GM23338 (cell line): ENCODE data around the gene MCUB. TPM values are rescaled to one million over a fixed set of nuclear protein-coding genes. Genes with fewer than 3 reads are reported as not detected.

ENCODE experiments used
- ATAC-seq: fragments of 200-7000 bp; cut with Tn5 transposase; 3 replicates; pipeline ENCODE4 v1.9.1; 2020
- DNase-seq: peaks from one replicate; pipeline ENCODE4 v3.0.0-alpha.2; 2015; ENCODE audit warnings: low spot score
- H2AFZ ChIP-seq: fragments of 200-600 bp; sonication (generic); 2 replicates; pipeline ENCODE4 v1.8.0; 2016; ENCODE audit warnings: antibody characterized with exemption, mild to moderate bottlenecking, moderate library complexity
- H3F3A ChIP-seq: fragments of 200-600 bp; sonication (generic); replicated peaks from 2 replicates; pipeline ENCODE4 v1.8.0; 2017; ENCODE audit warnings: antibody characterized with exemption, mixed run types, low read depth
- H3K27ac ChIP-seq: fragments of 200-600 bp; sonication (generic); 2 replicates; pipeline ENCODE4 v1.6.1; 2016; ENCODE audit warnings: low read depth
- H3K27me3 ChIP-seq: fragments of 200-600 bp; sonication (generic); 2 replicates; pipeline ENCODE4 v1.8.0; 2016; ENCODE audit warnings: mild to moderate bottlenecking, mixed run types, moderate library complexity; ENCODE audit not compliant: insufficient read depth
- H3K36me3 ChIP-seq: fragments of 200-600 bp; sonication (generic); 2 replicates; pipeline ENCODE4 v1.8.0; 2016; ENCODE audit warnings: mild to moderate bottlenecking; ENCODE audit not compliant: insufficient read depth
- H3K4me1 ChIP-seq: fragments of 200-600 bp; sonication (generic); 2 replicates; pipeline ENCODE4 v1.8.0; 2016; ENCODE audit warnings: mild to moderate bottlenecking, moderate library complexity; ENCODE audit not compliant: insufficient read depth
- H3K4me2 ChIP-seq: fragments of 200-600 bp; sonication (generic); 2 replicates; pipeline ENCODE4 v1.7.1; 2017; ENCODE audit warnings: mixed run types
- H3K4me3 ChIP-seq: fragments of 200-600 bp; sonication (generic); 2 replicates; pipeline ENCODE4 v1.6.1; 2016; ENCODE audit warnings: mixed run types
- H3K79me2 ChIP-seq: fragments of 200-600 bp; sonication (generic); replicated peaks from 2 replicates; pipeline ENCODE4 v1.8.0; 2017; ENCODE audit warnings: mild to moderate bottlenecking; ENCODE audit not compliant: insufficient read depth
- H3K9me2 ChIP-seq: fragments of 200-600 bp; sonication (generic); 2 replicates; pipeline ENCODE4 v1.8.0; 2017; ENCODE audit not compliant: insufficient read depth
- H4K20me1 ChIP-seq: fragments of 200-600 bp; sonication (generic); replicated peaks from 2 replicates; pipeline ENCODE4 v1.8.0; 2017; ENCODE audit warnings: mild to moderate bottlenecking; ENCODE audit not compliant: insufficient read depth
- H3K27ac Mint-ChIP-seq: 2 replicates; pipeline ENCODE4 v1.8.0; 2020; ENCODE audit warnings: inconsistent platforms, mild to moderate bottlenecking, moderate library complexity, mixed read lengths
- H3K27me3 Mint-ChIP-seq: 3 replicates; pipeline ENCODE4 v1.8.0; 2022; ENCODE audit warnings: low read depth, mild to moderate bottlenecking, moderate library complexity, mixed read lengths, inconsistent platforms; ENCODE audit not compliant: insufficient read depth, poor library complexity
- H3K36me3 Mint-ChIP-seq: 3 replicates; pipeline ENCODE4 v1.8.0; 2021; ENCODE audit warnings: low read depth, mild to moderate bottlenecking, inconsistent platforms, moderate library complexity, mixed read lengths
- H3K4me1 Mint-ChIP-seq: 3 replicates; pipeline ENCODE4 v1.8.0; 2020; ENCODE audit warnings: mild to moderate bottlenecking, inconsistent platforms, mixed read lengths
- H3K4me3 Mint-ChIP-seq: 3 replicates; pipeline ENCODE4 v1.8.0; 2021; ENCODE audit warnings: moderate library complexity, mild to moderate bottlenecking, inconsistent platforms, mixed read lengths
- H3K9me3 Mint-ChIP-seq: 3 replicates; pipeline ENCODE4 v1.8.0; 2020; ENCODE audit warnings: moderate library complexity, mild to moderate bottlenecking, inconsistent platforms, mixed read lengths
- EZH2 ChIP-seq: fragments of 200-600 bp; sonication (generic); IDR thresholded peaks from one replicate; pipeline ENCODE4 v1.8.0; 2017; ENCODE audit warnings: antibody characterized with exemption, mild to moderate bottlenecking, low read depth; ENCODE audit not compliant: unreplicated experiment
- EZH2phosphoT487 ChIP-seq: fragments of 200-600 bp; sonication (generic); IDR thresholded peaks from one replicate; pipeline ENCODE4 v1.8.1; 2018; ENCODE audit warnings: antibody characterized with exemption; ENCODE audit not compliant: unreplicated experiment
- JUNB ChIP-seq: IDR thresholded peaks from one replicate; pipeline ENCODE4 v1.6.1; 2016; ENCODE audit warnings: antibody characterized with exemption; ENCODE audit not compliant: unreplicated experiment
- POLR2AphosphoS5 ChIP-seq: IDR thresholded peaks from 2 replicates; pipeline ENCODE4 v1.6.1; 2016; ENCODE audit warnings: antibody characterized with exemption, low read depth
- ZNF114 ChIP-seq: fragments of 250-450 bp; sonication (Bioruptor Pico); IDR thresholded peaks from 2 replicates; pipeline ENCODE4 v1.5.0; 2020; ENCODE audit warnings: mild to moderate bottlenecking, moderate library complexity
- polyA plus RNA-seq: library from polyadenylated mRNA; unstranded; fragments of >200 nt; fragmentation: Nextera tagmentation; extraction: Ambion mirVana; gene quantifications from 2 replicates; pipeline ENCODE4 v1.2.1, GENCODE V29; 2016
- total RNA-seq: library from RNA; depleted of rRNA; stranded (reverse); fragments of >200 nt; shearing (Covaris generic); gene quantifications from 2 replicates; pipeline ENCODE4 v1.2.3, GENCODE V29; 2014
- TF ChIP-seq, protein P1 (sequence below): fragments of 250-450 bp; sonication (Bioruptor Pico); IDR thresholded peaks from 2 replicates; pipeline ENCODE4 v1.5.0; 2020; ENCODE audit warnings: mild to moderate bottlenecking, moderate library complexity
- TF ChIP-seq, protein P2 (sequence below), 2 experiments: fragments of 200-600 bp in 1 of 2; sonication (generic) in 1 of 2; conservative IDR thresholded peaks; 2 replicates each; pipeline versions ENCODE4 v1.5.1 to v1.6.1; 2016 to 2017; ENCODE audit warnings: antibody characterized with exemption in 2 of 2, low read depth in 2 of 2, mild to moderate bottlenecking in 2 of 2, moderate library complexity in 1 of 2

The MCUB gene
- total and polyA plus RNA-seq, 2 experiments from 2014 or later, result 21.7 to 97.9 TPM

DNA sequence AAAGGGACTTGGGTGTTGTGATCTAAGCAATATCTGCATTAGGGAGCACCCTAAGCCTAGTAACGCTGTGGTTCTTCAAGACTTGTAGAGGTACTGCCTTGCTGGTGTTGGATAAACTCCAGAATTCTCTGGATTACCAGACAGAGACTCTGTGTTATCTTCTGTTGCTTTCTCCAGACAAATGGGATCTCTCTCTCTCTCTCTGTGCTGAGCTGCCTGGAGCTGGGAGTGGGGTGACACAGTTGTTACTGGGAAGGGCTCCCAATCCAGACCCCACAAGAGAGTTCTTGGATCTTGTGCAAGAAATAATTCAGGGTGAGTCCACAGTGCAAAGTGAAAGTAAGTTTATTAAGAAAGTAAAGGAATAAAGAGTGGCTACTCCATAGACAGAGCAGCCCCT lies 48.8 kb downstream of the MCUB start (continued):
- TF ChIP-seq, protein P1, sequence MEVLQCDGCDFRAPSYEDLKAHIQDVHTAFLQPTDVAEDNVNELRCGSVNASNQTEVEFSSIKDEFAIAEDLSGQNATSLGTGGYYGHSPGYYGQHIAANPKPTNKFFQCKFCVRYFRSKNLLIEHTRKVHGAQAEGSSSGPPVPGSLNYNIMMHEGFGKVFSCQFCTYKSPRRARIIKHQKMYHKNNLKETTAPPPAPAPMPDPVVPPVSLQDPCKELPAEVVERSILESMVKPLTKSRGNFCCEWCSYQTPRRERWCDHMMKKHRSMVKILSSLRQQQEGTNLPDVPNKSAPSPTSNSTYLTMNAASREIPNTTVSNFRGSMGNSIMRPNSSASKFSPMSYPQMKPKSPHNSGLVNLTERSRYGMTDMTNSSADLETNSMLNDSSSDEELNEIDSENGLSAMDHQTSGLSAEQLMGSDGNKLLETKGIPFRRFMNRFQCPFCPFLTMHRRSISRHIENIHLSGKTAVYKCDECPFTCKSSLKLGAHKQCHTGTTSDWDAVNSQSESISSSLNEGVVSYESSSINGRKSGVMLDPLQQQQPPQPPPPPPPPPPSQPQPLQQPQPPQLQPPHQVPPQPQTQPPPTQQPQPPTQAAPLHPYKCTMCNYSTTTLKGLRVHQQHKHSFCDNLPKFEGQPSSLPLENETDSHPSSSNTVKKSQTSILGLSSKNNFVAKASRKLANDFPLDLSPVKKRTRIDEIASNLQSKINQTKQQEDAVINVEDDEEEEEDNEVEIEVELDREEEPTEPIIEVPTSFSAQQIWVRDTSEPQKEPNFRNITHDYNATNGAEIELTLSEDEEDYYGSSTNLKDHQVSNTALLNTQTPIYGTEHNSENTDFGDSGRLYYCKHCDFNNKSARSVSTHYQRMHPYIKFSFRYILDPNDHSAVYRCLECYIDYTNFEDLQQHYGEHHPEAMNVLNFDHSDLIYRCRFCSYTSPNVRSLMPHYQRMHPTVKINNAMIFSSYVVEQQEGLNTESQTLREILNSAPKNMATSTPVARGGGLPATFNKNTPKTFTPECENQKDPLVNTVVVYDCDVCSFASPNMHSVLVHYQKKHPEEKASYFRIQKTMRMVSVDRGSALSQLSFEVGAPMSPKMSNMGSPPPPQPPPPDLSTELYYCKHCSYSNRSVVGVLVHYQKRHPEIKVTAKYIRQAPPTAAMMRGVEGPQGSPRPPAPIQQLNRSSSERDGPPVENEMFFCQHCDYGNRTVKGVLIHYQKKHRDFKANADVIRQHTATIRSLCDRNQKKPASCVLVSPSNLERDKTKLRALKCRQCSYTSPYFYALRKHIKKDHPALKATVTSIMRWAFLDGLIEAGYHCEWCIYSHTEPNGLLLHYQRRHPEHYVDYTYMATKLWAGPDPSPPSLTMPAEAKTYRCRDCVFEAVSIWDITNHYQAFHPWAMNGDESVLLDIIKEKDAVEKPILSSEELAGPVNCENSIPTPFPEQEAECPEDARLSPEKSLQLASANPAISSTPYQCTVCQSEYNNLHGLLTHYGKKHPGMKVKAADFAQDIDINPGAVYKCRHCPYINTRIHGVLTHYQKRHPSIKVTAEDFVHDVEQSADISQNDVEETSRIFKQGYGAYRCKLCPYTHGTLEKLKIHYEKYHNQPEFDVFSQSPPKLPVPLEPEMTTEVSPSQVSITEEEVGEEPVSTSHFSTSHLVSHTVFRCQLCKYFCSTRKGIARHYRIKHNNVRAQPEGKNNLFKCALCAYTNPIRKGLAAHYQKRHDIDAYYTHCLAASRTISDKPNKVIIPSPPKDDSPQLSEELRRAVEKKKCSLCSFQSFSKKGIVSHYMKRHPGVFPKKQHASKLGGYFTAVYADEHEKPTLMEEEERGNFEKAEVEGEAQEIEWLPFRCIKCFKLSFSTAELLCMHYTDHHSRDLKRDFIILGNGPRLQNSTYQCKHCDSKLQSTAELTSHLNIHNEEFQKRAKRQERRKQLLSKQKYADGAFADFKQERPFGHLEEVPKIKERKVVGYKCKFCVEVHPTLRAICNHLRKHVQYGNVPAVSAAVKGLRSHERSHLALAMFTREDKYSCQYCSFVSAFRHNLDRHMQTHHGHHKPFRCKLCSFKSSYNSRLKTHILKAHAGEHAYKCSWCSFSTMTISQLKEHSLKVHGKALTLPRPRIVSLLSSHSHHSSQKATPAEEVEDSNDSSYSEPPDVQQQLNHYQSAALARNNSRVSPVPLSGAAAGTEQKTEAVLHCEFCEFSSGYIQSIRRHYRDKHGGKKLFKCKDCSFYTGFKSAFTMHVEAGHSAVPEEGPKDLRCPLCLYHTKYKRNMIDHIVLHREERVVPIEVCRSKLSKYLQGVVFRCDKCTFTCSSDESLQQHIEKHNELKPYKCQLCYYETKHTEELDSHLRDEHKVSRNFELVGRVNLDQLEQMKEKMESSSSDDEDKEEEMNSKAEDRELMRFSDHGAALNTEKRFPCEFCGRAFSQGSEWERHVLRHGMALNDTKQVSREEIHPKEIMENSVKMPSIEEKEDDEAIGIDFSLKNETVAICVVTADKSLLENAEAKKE, result no peak
- TF ChIP-seq ZNF114 (CRISPR knock-in tag) (no peak), POLR2AphosphoS5 (no peak), EZH2phosphoT487 (no peak)

DNA sequence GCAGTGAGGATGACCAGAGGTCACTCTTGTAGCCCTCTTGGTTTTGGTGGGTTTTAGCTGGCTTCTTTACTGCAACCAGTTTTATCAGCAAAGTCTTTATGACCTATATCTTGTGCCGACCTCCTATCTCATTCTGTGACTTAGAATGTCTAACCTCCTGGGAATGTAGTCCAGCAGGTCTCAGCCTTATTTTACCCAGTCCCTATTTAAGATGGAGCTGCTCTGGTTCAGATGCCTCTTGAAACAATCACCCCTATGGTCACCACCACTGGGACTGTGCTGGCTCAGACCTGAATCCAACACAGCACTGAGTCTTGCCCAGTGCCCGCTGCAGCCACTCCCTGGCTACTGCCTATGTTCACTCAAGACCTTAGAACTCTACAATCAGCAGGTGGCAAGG lies 49.4 kb downstream of the MCUB start:
- H3K27ac ChIP-seq, result no peak overlapping the region
- H3K27me3 Mint-ChIP-seq, result peaks cover 3% of the 10 kb centered on the region
- H3K27ac Mint-ChIP-seq, result no peak overlapping the region
- H3K79me2 ChIP-seq, result peaks cover 15% of the 10 kb centered on the region
- no peak overlapping the region for H3K4me2 ChIP-seq
- H4K20me1 ChIP-seq, result no peaks in the 10 kb centered on the region
- no peak for DNase-seq
- no peaks in the 10 kb centered on the region for H3K27me3 ChIP-seq
- H3K4me1 Mint-ChIP-seq, result no peaks in the 10 kb centered on the region
- H3K36me3 Mint-ChIP-seq, result peaks cover 8% of the 10 kb centered on the region
- H3K36me3 ChIP-seq, result no peaks in the 10 kb centered on the region; the same call in 1 of the 2 replicates
- H3K9me3 Mint-ChIP-seq, result peaks cover 12% of the 10 kb centered on the region
- no peaks in the 10 kb centered on the region for H3F3A ChIP-seq
- no peak overlapping the region for H3K4me3 ChIP-seq
- H3K4me3 Mint-ChIP-seq, result no peak overlapping the region
- no peaks in the 10 kb centered on the region for H3K9me2 ChIP-seq
- no peak overlapping the region for H2AFZ ChIP-seq
- no peaks in the 10 kb centered on the region for H3K4me1 ChIP-seq
- ATAC-seq, result no peak
- TF ChIP-seq EZH2, result no peak
- no peak for TF ChIP-seq JUNB
- TF ChIP-seq EZH2phosphoT487, result no peak
- TF ChIP-seq, protein P2, sequence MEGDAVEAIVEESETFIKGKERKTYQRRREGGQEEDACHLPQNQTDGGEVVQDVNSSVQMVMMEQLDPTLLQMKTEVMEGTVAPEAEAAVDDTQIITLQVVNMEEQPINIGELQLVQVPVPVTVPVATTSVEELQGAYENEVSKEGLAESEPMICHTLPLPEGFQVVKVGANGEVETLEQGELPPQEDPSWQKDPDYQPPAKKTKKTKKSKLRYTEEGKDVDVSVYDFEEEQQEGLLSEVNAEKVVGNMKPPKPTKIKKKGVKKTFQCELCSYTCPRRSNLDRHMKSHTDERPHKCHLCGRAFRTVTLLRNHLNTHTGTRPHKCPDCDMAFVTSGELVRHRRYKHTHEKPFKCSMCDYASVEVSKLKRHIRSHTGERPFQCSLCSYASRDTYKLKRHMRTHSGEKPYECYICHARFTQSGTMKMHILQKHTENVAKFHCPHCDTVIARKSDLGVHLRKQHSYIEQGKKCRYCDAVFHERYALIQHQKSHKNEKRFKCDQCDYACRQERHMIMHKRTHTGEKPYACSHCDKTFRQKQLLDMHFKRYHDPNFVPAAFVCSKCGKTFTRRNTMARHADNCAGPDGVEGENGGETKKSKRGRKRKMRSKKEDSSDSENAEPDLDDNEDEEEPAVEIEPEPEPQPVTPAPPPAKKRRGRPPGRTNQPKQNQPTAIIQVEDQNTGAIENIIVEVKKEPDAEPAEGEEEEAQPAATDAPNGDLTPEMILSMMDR (conservative IDR thresholded peaks at IDR 0.05; ENCODE audit: low read depth in 2 of 2), result no peak
- TF ChIP-seq, protein P1, result no peak
